ENCODE data around the gene USP12.
"Not testable (repeated sequence)": the region's sequence is repeated elsewhere in the genome, so short reads cannot be mapped to it uniquely, and the experiment has no call there.

Gene USP12

DNA sequence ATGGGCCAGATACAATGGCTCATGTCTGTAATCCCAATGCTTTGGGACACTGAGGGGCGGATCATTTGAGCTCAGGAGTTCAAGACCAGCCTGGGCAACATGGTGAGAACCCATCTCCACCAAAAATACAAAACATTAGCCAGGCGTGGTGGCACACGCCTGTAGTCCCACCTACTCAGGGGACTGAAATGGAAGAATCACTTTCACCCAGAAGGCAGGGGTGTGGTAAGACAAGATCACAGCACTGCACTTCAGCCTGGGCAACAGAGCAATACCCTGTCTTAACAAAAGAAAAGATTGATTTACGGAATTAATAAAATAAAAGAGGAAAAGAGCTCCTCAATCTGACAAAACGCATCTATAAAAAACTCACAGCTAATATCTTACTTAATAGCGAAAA, 22.7 kb downstream of the USP12 start:
- no peak for DNase-seq

DNA sequence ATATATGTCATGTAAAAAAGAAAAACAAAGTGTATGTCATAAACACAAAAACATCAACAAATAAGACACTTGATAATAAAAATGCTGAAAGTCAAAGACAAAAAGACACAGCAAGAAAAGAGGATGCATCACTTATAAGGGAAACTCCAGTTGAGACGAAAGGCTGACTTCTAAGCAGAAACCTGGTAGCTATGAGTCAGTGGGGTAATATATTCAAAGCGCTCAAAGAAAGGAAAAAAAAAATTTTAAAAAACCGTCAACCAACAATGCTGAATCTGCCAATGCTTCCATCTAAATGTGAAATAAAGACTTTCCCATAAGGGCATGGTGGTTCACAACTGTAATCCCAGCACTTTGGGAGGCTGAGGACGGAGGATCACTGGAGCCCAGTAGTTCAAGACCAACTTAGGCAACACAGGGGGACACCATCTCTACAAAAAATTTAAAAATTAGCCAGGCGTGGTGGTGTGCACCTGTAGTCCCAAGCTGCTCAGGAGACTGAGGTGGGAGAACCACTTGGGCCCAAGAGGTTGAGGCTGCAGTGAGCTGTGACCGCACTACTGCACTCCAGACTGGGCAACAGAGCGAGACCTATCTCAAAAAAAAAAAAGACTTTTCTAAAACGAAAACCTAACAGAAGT, 24.0 kb downstream of the USP12 start:
- DNase-seq = no peak

GRCh38 chr13:27141746-27142145, 29.9 kb downstream of the USP12 start:
- no peak for DNase-seq

- DNase-seq = not testable (repeated sequence)
These were observed 30.5 kb downstream of the USP12 start for GRCh38 chr13:27141159-27141558.

DNA sequence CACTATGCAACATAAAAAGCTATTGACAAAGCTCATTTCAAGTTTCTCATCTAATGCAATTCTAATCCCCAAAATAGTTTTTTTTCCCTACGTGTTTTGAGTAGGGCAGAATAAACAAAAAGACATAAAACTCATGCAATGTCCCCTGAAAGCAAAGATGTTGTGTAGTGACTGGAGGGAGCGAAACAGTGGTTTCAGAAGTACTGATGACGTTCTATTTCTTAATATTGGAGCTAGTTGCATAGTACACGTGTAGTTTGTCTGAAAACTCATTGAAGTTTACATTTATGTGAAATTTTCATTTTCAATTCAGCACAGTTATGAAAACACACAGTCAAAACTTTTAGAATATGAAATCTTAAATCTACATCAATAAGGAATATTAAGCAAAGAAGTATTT, 31.6 kb downstream of the USP12 start:
- DNase-seq = no peak

GRCh38 chr13:27139565-27139964, 32.0 kb downstream of the USP12 start:
- DNase-seq = no peak

DNA sequence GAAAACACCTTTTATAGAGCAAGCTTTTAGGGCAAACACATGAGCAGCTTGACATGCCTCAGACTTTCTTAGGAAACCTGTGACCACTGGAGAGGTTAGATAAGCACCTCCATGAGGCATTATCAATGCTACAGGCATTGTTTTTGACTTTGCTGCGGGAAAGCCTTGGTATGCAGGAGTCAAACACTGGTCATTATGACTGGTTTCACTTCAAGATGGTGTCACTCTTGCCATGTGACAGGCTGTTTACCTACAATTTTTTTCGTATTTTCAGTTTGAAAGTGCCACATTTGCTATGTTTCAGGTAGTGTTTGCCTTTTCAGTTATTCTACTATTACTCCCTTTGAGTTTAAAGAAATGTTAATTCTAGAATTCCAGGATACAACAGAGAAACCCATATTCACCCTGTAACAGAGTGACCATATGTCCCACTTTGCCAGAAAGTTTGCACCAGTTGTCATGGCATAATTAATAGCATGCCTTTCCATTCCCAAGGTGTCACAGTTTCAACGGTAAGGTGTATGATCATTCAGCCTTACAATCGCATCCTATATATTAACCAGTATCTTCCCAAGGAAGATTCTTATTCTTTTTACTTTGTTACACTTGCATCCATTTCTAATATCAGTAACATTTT, 33.0 kb downstream of the USP12 start:
- DNase-seq = no peak

GRCh38 chr13:27137759-27138158, 33.9 kb downstream of the USP12 start:
- no peak for DNase-seq

DNA sequence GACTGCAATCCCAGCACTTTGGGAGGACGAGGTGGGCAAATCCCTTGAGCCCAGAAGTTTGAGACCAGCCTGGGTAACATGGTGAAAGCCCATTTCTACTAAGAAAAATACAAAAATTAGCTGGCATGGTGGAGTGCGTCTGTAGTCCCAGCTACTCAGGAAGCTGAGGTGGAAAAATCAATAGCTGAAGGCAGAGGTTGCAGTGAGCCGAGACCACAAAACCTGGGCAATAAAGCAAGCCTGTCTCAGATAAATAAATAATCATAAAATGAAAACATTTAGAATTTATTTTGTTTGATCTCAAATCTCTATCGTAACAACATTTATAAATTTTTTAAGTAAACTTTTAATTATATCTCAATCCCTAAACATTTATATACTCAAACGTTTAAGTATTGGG, 36.6 kb downstream of the USP12 start:
- DNase-seq = no peak

DNA sequence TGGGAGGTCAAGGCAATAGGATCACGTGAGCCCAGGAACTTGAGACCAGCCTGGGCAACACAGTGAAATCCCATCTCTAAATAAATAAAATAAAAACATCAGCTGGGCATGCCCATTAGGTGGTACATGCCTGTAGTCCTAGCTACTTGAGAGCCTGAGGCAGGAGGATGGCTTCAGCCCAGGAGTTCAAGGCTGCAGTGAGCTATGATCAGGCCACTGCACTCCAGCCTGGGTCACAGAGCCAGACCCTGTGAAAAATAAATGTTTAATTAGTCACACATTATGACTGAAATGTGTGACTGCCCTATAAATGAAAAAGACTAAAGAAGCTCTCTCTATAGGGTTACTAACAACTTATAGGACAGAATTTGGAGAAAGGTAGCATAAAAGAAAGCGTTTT, 37.7 kb downstream of the USP12 start:
- no peak for DNase-seq

- no peak for DNase-seq
These were observed 39.1 kb downstream of the USP12 start for GRCh38 chr13:27132538-27132937.

GRCh38 chr13:27131906-27132305, 39.7 kb downstream of the USP12 start:
- DNase-seq = no peak

DNA sequence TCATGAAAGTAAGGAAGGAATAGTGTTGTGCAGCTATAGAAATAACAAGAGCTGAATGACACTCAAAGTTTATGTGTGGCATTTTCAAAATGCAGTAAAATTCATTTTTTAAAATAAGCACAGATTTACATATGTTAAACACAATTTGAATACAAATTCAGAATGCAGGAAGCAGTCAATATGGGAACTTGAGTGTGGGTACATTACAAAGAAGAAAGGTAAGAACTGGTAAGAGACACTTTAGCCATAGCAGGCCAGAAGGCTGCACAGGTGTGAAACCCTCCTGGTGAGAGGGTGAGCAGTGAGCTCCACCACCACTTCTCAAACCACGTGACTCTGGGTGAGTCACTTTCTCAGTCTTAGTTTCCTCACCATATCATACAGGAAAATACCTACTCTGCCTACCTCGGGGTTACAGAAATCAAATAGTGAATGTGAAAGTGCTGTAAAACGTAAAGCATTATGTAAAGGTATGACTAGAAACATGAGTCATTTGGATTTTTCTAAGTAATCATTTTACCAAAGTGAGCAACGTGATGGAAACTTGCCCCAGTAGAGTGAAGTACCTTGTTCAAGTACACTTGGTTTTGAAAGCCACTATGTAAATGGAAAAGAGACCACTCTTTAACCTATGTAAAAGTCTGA, 40.5 kb downstream of the USP12 start:
- DNase-seq = peak; percentile 82

DNA sequence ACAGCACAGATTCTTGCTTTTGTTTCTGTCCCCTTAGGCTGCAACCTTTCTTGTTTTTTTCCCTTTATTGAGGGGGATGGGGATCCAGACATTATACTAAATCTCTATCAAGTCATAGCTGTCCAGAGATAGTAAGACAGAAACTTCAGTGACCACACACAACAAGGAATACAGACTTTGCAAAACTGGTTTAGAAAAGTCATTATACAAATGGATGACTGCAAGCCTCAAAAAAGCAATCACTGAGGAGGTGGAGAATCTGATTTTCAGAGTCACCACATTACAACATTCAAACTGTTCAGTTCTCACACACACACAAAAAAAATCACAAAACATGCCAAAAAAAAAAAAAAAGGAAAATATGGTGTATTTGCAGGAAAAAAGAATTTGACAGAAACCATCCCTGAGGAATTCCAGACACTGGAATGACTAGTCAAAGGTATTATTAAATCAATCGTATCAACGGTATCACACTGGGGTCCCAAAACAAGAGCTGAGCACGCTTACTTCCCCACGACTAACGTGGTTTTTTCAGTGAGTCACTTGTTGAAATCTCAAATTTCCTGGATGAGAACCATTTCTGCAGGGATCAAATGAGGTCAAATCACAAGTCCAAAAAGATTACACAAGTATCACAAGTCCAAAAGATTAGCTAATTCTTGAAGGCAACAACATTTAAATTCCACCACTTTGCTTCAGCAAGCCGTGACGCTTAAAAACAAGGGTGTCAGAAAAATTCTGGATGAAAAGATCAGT, 41.2 kb downstream of the USP12 start:
- DNase-seq = no peak

DNA sequence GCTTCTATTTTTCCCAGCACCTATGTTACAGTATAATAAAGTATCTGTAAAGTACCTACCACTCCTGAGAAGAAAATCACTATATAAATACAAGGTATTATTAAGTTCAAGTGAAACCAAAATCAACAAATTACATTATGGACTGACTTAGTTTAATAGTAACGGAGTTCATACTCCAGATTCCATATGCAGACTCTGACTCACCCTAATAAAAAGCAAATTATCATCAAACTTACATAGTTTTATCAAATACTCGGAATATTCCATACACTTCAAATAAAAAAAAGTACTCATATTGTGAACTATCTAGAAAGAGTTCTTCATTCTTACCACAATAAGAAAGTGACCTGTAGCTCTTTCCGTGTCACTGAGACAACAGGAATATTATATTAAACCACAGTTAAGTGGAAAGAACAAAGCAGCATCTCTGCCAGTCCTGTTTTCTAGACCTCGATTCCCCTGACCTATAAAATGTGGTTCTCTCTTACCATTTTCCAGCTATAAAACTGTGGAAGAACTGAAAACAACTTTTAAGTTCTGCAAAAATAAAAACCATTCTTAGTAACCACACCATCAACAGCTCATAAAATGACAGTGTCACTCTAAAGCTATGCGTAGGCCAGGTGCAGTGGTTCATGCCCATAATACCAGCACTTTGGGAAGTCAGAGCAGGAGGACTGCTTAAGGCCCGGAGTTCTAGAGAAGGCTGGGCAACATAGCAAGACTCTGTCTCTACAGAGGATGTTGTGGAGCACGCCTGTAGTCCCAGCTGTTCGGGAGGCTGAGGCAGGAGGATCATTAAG, 42.6 kb downstream of the USP12 start:
- no peak for DNase-seq

GRCh38 chr13:27126859-27127258, 44.8 kb downstream of the USP12 start:
- DNase-seq = no peak

DNA sequence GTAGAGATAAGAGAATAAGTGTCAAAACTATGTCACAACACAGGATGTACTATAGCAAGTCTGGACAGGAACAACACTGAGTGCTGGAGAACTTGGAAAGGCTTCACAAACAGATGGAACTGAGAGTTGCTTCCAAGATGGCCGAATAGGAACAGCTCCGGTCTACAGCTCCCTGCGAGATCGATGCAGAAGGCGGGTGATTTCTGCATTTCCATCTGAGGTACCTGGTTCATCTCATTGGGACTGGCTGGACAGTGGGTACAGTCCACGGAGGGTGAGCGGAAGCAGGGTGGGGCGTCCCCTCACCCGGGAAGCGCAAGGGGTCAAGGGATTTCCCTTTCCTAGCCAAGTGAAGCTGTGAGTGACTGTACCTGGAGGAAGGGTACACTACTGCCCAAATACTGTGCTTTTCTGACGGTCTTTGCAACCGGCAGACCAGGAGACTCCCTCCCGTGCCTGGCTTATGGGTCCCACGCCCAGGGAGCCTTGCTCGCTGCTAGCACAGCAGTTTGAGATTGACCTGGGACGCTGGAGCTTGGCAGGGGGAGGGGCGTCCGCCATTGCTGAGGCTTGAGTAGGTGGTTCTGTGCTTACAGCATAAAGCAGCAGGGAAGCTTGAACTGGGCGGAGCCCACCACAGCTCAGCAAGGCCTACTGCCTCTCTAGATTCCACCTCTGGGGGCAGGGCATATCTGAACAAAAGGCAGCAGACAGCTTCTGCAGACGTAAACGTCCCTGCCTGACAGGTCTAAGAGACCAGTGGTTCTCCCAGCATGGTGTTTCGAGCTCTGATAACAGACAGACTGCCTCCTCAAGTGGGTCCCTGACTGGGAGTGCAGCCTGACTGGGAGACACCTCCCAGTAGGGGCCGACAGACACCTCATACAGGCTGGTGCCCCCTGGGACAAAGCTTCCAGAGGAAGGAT, 46.0 kb downstream of the USP12 start:
- no peak for DNase-seq

DNA sequence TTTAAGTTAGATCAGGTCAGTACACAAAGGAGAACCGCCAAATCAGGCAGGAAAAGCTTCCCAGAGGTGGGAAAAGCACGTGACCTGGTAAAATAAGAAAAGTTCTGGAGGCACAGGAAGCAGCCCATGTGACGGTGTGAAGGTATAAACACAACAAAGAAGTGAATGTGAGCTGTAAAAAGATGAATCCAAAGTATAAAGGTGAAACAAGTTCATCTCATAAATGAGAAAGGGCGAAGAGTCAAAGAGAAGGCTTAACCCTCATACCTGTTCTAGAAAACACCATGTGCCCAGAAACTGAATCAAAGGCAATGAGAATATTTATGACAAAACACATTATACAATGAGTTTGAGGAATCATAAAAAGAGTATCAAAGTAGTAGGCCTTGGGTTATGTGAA, 47.0 kb downstream of the USP12 start:
- no peak for DNase-seq

- not testable (repeated sequence) for DNase-seq
These were observed 48.2 kb downstream of the USP12 start for GRCh38 chr13:27123445-27123844.

DNA sequence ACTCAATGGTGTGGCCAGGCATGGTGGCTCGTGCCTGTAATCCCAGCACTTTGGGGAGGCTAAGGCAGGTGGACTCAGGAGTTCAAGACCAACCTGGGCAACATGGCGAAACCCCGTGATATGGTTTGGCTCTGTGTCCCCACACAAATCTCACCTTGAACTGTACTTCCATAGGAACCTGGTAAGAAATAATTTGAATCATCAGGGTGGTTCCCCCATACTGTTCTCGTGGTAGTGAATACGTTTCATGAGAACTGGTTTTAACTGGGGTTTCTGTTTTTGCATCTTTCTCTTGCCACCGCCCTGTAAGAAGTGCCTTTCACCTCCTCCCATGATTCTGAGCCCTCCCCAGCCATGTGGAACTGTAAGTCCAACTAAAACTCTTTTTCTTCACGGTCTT, 49.6 kb downstream of the USP12 start:
- no peak for DNase-seq

GRCh38 chr13:27120811-27121210, 50.8 kb downstream of the USP12 start:
- DNase-seq = no peak

- no peak for DNase-seq
These were observed 51.6 kb downstream of the USP12 start for GRCh38 chr13:27120011-27120410.

All from activated CD4-positive, alpha-beta T cell treated with anti-CD3 and anti-CD28 coated beads for 48 hours (primary cell).